GM19099 (cell line): ENCODE measurements around the gene ACY1.

ENCODE experiments used
- POLR2A ChIP-seq: IDR thresholded peaks from 3 replicates; pipeline ENCODE4 v1.6.1; 2011; ENCODE audit warnings: low read depth; ENCODE audit not compliant: insufficient read length; ENCODE audit errors: extremely low read depth

The ACY1 gene

GRCh38 chr3:51982352-51982837, 940 bp upstream of the ACY1 start:
- no peak for TF ChIP-seq POLR2A

GRCh38 chr3:51983578-51984268, 388 bp downstream of the ACY1 start:
- no peak for TF ChIP-seq POLR2A

GRCh38 chr3:51984269-51984647, 923 bp downstream of the ACY1 start:
- TF ChIP-seq POLR2A, result no peak

- TF ChIP-seq POLR2A, result no peak
Observed at GRCh38 chr3:51985063-51985462, 1.7 kb downstream of the ACY1 start.

GRCh38 chr3:51986010-51986947, 2.9 kb downstream of the ACY1 start:
- TF ChIP-seq POLR2A, result no peak

DNA sequence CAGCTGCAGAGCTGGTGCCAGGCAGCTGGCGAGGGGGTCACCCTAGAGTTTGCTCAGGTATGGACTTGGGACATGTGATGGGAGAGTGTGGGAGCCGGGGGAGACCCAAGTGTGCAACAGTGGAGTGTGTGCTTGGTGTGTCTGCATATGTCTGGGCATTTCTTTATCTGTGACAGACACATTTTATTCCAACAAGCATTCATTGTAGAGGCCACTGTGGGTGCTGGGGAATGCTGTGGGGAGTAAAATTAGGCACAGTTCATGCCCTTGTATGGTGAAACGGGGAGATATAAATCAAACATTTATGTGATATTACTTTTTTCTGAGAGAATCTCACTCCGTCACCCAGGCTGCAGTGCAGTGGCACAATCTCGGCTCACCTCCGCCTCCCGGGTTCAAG, 4.2 kb downstream of the ACY1 start:
- TF ChIP-seq POLR2A, result no peak

GRCh38 chr3:51988286-51989146, 5.2 kb downstream of the ACY1 start:
- TF ChIP-seq POLR2A, result no peak

- peak; percentile 54 for TF ChIP-seq POLR2A
Observed at GRCh38 chr3:51992017-51992682, 8.8 kb downstream of the ACY1 start.

GRCh38 chr3:51994530-51994929, 11.2 kb downstream of the ACY1 start:
- no peak for TF ChIP-seq POLR2A

GRCh38 chr3:51995346-51996163, 12.2 kb downstream of the ACY1 start, which contains the start of gene RPL29:
RPL29 (minus strand) TSS chr3:51995895; CDS start chr3:51995461, 434 bp downstream.
- TF ChIP-seq POLR2A, result peak; percentile 97

DNA sequence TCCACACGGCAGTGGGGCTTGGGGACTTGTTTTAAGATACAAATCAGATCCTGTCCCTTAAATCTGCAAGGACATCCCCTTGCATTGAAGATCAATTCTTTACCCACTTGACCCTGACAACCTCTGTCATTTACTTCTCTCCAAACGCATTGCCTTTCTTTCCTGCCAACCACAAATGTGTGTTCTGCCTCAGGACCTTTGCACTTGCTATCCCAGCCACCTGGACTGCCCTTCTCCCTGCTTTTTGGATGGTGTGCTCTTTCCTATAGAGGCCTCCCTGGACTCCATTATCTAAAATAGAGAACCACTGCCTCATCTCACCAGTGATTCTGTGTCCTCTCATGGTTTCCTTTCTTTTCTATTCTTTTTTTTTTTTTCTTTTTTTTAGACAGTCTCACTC, 13.8 kb downstream of the ACY1 start:
- TF ChIP-seq POLR2A, result no peak

DNA sequence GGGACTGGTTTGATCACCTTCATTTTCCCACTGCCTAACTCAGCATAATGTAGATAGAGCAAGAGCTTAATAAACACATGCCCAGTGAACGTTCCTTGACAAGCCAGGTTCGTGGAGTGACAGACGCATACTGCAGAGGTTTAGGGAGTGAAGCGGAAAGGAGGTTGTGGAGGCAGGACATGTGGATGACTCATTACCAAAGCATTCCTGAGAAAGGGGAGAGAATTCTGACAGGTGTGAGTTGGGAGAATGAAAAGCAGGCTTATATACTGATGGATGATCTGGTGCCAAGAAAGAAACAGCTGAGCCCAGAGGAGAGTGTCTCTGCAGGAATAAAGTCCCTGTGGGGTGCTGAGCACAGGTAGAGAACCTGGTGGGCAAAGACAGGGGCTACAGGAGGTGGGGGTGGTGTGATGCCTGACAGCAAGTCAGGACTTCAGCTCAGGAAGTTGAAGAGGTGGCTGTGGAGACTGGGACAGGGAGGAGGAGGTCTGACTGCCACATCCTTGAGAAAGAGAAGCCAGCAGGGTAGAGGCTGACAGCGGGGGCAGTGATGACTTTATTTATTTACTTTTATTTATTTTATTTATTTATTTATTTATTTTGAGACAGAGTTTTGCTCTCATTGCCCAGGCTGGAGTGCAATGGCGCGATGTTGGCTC, 14.7 kb downstream of the ACY1 start:
- TF ChIP-seq POLR2A, result no peak

DNA sequence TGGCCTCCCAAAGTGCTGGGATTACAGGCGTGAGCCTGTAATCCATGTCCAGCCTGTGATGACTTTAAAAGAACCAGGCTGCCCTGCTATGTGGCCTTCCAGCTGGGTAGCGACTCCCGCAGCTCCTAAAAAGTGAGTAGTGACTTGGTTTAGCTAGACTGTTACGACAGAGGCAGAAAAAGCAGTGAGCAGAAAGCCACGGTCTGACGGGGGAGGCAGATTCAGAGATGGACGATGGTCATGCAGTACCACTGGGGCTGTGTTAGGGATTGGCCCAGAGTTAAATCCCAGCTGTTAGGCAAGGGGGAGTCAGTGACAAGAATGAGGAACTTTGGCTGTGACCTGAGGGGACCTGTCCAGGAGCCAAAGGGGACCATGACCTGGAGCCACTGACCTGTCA, 15.4 kb downstream of the ACY1 start:
- no peak for TF ChIP-seq POLR2A
